Mesothelial cell of epicardium (in vitro differentiated cells): ENCODE measurements around the gene PDK3. TPM values are rescaled to one million over a fixed set of nuclear protein-coding genes. Genes with fewer than 3 reads are reported as not detected.

Experiments
- DNase-seq, 2 experiments: peaks; one replicate each; pipeline ENCODE4 v3.0.0; 2021; ENCODE audit warnings: low spot score in 2 of 2; ENCODE audit not compliant: unreplicated experiment in 2 of 2
- H3K27ac Mint-ChIP-seq: 2 replicates; pipeline ENCODE4 v1.8.0; 2021; ENCODE audit warnings: mixed read lengths
- H3K27me3 Mint-ChIP-seq: 2 replicates; pipeline ENCODE4 v1.8.0; 2021; ENCODE audit warnings: low read depth, mixed read lengths
- H3K36me3 Mint-ChIP-seq: 2 replicates; pipeline ENCODE4 v1.8.0; 2021; ENCODE audit warnings: mixed read lengths
- H3K4me1 Mint-ChIP-seq: 2 replicates; pipeline ENCODE4 v1.8.0; 2021; ENCODE audit warnings: mixed read lengths
- H3K4me3 Mint-ChIP-seq: 2 replicates; pipeline ENCODE4 v1.8.0; 2021; ENCODE audit warnings: mild to moderate bottlenecking, moderate library complexity, mixed read lengths
- H3K9me3 Mint-ChIP-seq: 2 replicates; pipeline ENCODE4 v1.8.0; 2021; ENCODE audit warnings: mixed read lengths
- CTCF ChIP-seq: fragments of 200-600 bp; sonication (generic); IDR thresholded peaks from one replicate; pipeline ENCODE4 v1.5.0; 2021; ENCODE audit warnings: antibody characterized with exemption; ENCODE audit not compliant: unreplicated experiment
- total RNA-seq: library from RNA; stranded (reverse); gene quantifications from 3 replicates; pipeline ENCODE4 v1.2.1, GENCODE V29; 2021

The PDK3 gene
- total RNA-seq, 1 donor from 2014 or later: 25.5 TPM

- H3K4me3 Mint-ChIP-seq: no peak overlapping the region
- peaks cover 12% of the 10 kb centered on the region for H3K27me3 Mint-ChIP-seq
- H3K27ac Mint-ChIP-seq: no peak overlapping the region
- no peaks in the 10 kb centered on the region for H3K36me3 Mint-ChIP-seq
- H3K9me3 Mint-ChIP-seq: peaks cover 6% of the 10 kb centered on the region
- DNase-seq: no peak
- TF ChIP-seq CTCF: no peak
- no peaks in the 10 kb centered on the region for H3K4me1 Mint-ChIP-seq
These were observed 21.2 kb upstream of the PDK3 start for GRCh38 chrX:24443918-24444317.

GRCh38 chrX:24444645-24445044 is 20.4 kb upstream of the PDK3 start:
- no peaks in the 10 kb centered on the region for H3K4me1 Mint-ChIP-seq
- H3K9me3 Mint-ChIP-seq: peaks cover 6% of the 10 kb centered on the region
- TF ChIP-seq CTCF: no peak
- DNase-seq: no peak
- peaks cover 8% of the 10 kb centered on the region for H3K27me3 Mint-ChIP-seq
- no peak overlapping the region for H3K27ac Mint-ChIP-seq
- no peak overlapping the region for H3K4me3 Mint-ChIP-seq
- H3K36me3 Mint-ChIP-seq: no peaks in the 10 kb centered on the region

DNA sequence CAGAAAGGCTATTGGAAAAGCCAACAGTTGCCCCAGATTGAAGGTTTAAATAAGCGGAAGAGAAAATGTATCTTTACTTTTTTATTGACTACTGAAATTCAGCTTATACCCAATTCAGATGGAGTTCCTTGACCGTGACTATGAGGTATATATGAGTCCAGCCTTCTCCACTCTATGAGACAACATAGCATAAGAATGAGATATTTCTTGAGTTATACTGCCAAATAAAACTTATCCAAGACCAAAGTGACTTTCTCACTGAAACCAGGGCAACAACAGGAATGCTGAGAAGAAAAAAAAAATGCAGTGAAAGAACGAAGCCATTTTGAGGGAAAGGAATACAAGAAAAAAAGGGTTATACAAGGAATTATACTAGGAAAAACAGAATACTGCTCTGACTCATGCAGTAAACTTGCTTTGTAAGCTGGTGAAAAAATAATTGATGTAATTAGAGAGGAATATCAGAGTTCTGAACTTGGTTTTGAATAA is 16.3 kb upstream of the PDK3 start:
- Mint-ChIP-seq H3K36me3 (no peaks in the 10 kb centered on the region), H3K4me3 (no peak overlapping the region), H3K27me3 (peaks cover 12% of the 10 kb centered on the region), H3K9me3 (peaks cover 7% of the 10 kb centered on the region), H3K27ac (no peak overlapping the region), H3K4me1 (no peaks in the 10 kb centered on the region)
- no peak for TF ChIP-seq CTCF
- no peak for DNase-seq

- Mint-ChIP-seq H3K4me1 (peaks cover 29% of the 10 kb centered on the region), H3K9me3 (no peaks in the 10 kb centered on the region), H3K36me3 (no peaks in the 10 kb centered on the region), H3K27me3 (peaks cover 10% of the 10 kb centered on the region), H3K4me3 (no peak overlapping the region), H3K27ac (no peak overlapping the region)
- TF ChIP-seq CTCF: no peak
- DNase-seq: no peak
These were observed 2.0 kb upstream of the PDK3 start for GRCh38 chrX:24463077-24463476.

DNA sequence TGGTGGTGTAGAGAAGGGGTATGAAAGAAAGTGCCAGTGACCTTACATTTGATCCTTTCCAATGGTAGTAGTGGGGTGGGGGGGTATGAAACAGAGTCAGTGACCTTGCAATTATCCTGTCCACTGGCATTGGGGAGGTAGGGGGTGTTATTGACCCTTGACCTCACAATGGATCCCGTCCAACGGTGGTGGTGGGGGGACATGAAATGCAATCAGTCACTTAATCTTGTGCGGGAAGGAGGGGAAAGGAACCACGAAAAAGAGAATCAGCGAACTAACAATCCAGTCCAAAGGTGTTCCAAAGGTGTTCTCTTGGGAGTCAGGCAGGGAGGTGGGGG is 619 bp upstream of the PDK3 start:
- no peak for TF ChIP-seq CTCF

GRCh38 chrX:24465532-24465865 is 413 bp downstream of the PDK3 start:
- no peak for DNase-seq

More for the DNA sequence above, 619 bp upstream of the PDK3 start:
- Mint-ChIP-seq H3K4me3 (peak overlapping the region; percentile 82), H3K27me3 (peaks cover 2% of the 10 kb centered on the region), H3K27ac (peak overlapping the region; percentile 73), H3K36me3 (no peaks in the 10 kb centered on the region), H3K9me3 (no peaks in the 10 kb centered on the region), H3K4me1 (peaks cover 41% of the 10 kb centered on the region)
- DNase-seq: no peak

More at GRCh38 chrX:24465532-24465865, 413 bp downstream of the PDK3 start:
- H3K27me3 Mint-ChIP-seq: no peaks in the 10 kb centered on the region
- TF ChIP-seq CTCF: no peak
- H3K27ac Mint-ChIP-seq: no peak overlapping the region
- no peaks in the 10 kb centered on the region for H3K9me3 Mint-ChIP-seq
- no peaks in the 10 kb centered on the region for H3K36me3 Mint-ChIP-seq
- H3K4me3 Mint-ChIP-seq: peak overlapping the region; percentile 82
- H3K4me1 Mint-ChIP-seq: peaks cover 45% of the 10 kb centered on the region
